Measurements from ENCODE around the gene COL1A1.

The COL1A1 gene

DNA sequence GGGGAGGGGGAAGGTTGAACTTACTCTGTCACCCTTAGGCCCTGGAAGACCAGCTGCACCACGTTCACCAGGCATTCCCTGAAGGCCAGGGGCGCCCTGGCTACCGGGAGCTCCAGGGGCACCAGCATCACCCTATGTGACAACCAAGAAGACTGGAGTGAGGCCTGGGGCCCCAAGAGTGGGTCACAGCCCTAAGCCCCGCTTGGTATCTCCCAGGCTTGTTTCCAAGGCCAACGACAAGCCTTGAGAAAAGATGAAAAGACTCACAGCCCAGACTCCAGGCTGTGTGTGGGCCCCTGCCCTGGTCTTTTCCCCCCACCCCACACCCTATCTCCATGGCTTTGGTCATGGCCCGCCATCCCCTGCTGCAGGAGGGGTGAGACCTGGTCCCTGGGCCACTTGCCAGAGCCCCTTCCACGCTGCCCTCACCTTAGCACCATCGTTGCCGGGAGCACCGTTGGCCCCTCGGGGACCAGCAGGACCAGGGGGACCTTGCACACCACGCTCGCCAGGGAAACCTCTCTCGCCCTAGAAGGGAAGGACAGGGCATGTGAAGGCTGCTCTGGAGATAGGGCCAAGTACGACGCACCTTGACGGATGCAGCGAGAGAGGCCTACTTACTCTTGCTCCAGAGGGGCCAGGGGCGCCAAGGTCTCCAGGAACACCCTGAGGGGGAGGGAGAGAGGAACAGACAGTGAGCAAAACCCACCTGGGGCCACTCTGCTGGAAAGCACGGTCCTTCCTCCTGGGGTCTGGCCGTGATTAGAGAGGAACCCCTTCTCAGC is 9.9 kb downstream of the COL1A1 start:
- no peak overlapping the region for H3K4me3 ChIP-seq (replicated peaks; ENCODE audit: insufficient read depth, low read length)
- no peak overlapping the region for H3K27ac ChIP-seq (replicated peaks)
- H3K27me3 ChIP-seq (ENCODE audit: insufficient read depth, poor library complexity, severe bottlenecking), result peaks cover 8% of the 10 kb centered on the region
- no peak for TF ChIP-seq POLR2AphosphoS5 (IDR thresholded peaks at IDR 0.05; ENCODE audit: low read depth)
- no peak for TF ChIP-seq GABPA (IDR thresholded peaks at IDR 0.05; ENCODE audit: low read depth)
- TF ChIP-seq, protein P1, sequence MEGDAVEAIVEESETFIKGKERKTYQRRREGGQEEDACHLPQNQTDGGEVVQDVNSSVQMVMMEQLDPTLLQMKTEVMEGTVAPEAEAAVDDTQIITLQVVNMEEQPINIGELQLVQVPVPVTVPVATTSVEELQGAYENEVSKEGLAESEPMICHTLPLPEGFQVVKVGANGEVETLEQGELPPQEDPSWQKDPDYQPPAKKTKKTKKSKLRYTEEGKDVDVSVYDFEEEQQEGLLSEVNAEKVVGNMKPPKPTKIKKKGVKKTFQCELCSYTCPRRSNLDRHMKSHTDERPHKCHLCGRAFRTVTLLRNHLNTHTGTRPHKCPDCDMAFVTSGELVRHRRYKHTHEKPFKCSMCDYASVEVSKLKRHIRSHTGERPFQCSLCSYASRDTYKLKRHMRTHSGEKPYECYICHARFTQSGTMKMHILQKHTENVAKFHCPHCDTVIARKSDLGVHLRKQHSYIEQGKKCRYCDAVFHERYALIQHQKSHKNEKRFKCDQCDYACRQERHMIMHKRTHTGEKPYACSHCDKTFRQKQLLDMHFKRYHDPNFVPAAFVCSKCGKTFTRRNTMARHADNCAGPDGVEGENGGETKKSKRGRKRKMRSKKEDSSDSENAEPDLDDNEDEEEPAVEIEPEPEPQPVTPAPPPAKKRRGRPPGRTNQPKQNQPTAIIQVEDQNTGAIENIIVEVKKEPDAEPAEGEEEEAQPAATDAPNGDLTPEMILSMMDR (IDR thresholded peaks at IDR 0.05; ENCODE audit: insufficient read depth, low read length), result no peak
- TF ChIP-seq, protein P2, sequence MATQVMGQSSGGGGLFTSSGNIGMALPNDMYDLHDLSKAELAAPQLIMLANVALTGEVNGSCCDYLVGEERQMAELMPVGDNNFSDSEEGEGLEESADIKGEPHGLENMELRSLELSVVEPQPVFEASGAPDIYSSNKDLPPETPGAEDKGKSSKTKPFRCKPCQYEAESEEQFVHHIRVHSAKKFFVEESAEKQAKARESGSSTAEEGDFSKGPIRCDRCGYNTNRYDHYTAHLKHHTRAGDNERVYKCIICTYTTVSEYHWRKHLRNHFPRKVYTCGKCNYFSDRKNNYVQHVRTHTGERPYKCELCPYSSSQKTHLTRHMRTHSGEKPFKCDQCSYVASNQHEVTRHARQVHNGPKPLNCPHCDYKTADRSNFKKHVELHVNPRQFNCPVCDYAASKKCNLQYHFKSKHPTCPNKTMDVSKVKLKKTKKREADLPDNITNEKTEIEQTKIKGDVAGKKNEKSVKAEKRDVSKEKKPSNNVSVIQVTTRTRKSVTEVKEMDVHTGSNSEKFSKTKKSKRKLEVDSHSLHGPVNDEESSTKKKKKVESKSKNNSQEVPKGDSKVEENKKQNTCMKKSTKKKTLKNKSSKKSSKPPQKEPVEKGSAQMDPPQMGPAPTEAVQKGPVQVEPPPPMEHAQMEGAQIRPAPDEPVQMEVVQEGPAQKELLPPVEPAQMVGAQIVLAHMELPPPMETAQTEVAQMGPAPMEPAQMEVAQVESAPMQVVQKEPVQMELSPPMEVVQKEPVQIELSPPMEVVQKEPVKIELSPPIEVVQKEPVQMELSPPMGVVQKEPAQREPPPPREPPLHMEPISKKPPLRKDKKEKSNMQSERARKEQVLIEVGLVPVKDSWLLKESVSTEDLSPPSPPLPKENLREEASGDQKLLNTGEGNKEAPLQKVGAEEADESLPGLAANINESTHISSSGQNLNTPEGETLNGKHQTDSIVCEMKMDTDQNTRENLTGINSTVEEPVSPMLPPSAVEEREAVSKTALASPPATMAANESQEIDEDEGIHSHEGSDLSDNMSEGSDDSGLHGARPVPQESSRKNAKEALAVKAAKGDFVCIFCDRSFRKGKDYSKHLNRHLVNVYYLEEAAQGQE (IDR thresholded peaks at IDR 0.05; ENCODE audit: insufficient replicate concordance, low read depth), result no peak
- TF ChIP-seq SPI1 (IDR thresholded peaks at IDR 0.05; ENCODE audit: borderline replicate concordance, low read depth), result no peak
- DNase-seq (ENCODE audit: low read depth in 1 of 2, low spot score in 1 of 2), result no peak

DNA sequence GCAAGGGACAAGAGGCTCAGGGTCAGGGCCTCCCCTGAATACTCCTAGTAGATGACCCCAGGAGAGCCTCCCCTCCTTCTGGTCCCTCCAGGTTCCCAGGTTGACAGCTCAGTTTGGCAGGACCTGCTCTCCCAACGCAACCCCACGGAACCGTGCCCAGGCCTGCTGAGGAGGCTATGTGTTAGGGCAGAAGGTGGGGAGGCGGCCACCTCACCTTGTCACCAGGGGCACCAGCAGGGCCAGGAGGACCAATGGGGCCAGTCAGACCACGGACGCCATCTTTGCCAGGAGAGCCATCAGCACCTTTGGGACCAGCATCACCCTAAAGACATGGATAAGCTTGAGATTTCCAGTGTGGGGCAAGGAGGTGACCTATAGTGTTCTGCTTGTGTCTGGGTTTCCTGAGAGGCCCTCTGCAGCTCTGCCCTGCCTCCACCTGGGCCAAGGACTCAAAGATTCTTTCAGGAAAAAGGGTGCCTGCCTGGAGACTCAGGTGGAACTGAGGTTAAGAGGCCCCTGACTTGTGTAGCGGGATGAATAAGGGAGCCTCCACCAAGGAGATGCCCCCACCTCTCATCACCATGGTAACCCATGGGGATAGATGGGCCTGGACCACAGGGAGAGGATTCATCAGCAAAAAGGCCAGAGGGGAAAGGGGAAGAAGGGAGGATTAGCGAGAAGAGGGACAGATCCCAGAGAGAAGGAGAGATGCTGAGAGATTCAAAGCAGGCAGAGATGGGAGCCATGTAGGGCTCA is 10.7 kb downstream of the COL1A1 start:
- Histone ChIP-seq H3K27ac (replicated peaks) (no peak overlapping the region), H3K27me3 (ENCODE audit: insufficient read depth, poor library complexity, severe bottlenecking) (peaks cover 5% of the 10 kb centered on the region), H3K4me3 (replicated peaks; ENCODE audit: insufficient read depth, low read length) (no peak overlapping the region)
- no peak for DNase-seq (ENCODE audit: low read depth in 1 of 2, low spot score in 1 of 2)
- TF ChIP-seq SPI1 (IDR thresholded peaks at IDR 0.05; ENCODE audit: borderline replicate concordance, low read depth), result no peak
- TF ChIP-seq GABPA (IDR thresholded peaks at IDR 0.05; ENCODE audit: low read depth), result no peak
- TF ChIP-seq, protein P1 (IDR thresholded peaks at IDR 0.05; ENCODE audit: insufficient read depth, low read length), result no peak
- TF ChIP-seq, protein P2 (IDR thresholded peaks at IDR 0.05; ENCODE audit: insufficient replicate concordance, low read depth), result no peak
- TF ChIP-seq POLR2AphosphoS5 (IDR thresholded peaks at IDR 0.05; ENCODE audit: low read depth), result no peak

DNA sequence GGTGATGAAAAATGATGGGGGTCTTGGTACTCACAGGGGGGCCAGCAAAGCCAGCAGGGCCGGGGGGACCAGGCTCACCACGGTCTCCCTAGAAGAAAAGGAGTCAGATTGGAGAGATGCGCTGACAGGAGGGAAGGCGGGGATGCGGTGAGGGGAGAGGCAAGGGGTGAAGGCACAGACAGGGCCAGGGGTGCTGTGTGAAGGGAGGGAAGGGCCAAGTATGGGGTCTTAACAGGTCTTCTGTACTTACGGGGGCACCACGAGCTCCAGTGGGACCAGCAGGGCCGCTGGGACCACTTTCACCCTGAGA is 11.2 kb downstream of the COL1A1 start:
- Histone ChIP-seq H3K4me3 (replicated peaks; ENCODE audit: insufficient read depth, low read length) (no peak overlapping the region), H3K27ac (replicated peaks) (no peak overlapping the region), H3K27me3 (ENCODE audit: insufficient read depth, poor library complexity, severe bottlenecking) (peaks cover 3% of the 10 kb centered on the region)
- DNase-seq (ENCODE audit: low read depth in 1 of 2, low spot score in 1 of 2), result no peak
- TF ChIP-seq, protein P2 (IDR thresholded peaks at IDR 0.05; ENCODE audit: insufficient replicate concordance, low read depth), result no peak
- TF ChIP-seq POLR2AphosphoS5 (IDR thresholded peaks at IDR 0.05; ENCODE audit: low read depth) (no peak), GABPA (IDR thresholded peaks at IDR 0.05; ENCODE audit: low read depth) (no peak), SPI1 (IDR thresholded peaks at IDR 0.05; ENCODE audit: borderline replicate concordance, low read depth) (no peak)
- TF ChIP-seq, protein P1 (IDR thresholded peaks at IDR 0.05; ENCODE audit: insufficient read depth, low read length), result no peak

Data from HL-60 (cell line).